GM21717 (cell line): ENCODE measurements around the gene ACVR1C.
"Not testable (repeated sequence)": the region's sequence is repeated elsewhere in the genome, so short reads cannot be mapped to it uniquely, and the experiment has no call there.

Experiments used
- ATAC-seq: cut with Tn5 transposase; IDR thresholded peaks from one replicate; pipeline ENCODE4 v1.9.1; 2021; ENCODE audit warnings: mild to moderate bottlenecking, moderate library complexity; ENCODE audit not compliant: unreplicated experiment

ACVR1C gene

GRCh38 chr2:157587576-157587975, 41.1 kb downstream of the ACVR1C start:
- no peak for ATAC-seq

DNA sequence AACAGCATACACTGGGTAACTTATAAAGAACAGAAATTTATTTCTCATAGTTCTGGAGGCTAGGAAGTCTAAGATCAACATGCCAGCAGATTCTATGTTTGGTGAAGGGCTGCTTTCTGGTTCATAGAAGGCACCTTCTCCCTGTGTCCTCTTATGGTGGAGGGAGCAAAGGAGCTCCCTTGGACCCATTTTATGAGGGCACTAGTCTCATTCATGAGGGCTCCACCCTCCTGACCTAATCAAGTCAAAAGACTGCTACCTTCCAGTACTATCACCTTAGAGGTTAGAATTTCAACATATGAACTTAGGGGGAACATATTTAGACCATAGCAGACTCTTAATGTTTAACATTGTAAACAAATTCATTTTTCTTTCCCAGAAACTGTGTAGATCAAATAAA, 54.5 kb downstream of the ACVR1C start:
- no peak for ATAC-seq

DNA sequence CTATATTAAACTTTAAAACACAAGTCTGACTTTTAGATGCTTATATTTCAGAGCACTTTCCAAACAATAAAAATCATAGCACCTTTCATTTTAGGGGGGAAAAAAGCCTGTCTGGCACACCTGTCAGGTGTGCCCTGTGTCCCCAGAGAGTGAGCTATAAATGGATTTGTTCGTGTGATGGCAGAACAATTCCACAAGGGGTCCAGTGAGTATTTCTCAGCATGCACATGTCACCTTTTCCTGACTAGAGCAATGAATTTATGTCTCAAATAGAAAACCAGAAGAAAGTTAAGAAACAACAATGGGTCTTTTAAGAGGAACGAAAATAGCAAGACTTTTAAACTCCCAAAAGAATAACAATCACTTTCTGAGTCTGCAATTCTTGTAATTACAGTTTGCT, 55.9 kb downstream of the ACVR1C start:
- no peak for ATAC-seq

- not testable (repeated sequence) for ATAC-seq
These were observed 62.0 kb downstream of the ACVR1C start for GRCh38 chr2:157566623-157567022.

DNA sequence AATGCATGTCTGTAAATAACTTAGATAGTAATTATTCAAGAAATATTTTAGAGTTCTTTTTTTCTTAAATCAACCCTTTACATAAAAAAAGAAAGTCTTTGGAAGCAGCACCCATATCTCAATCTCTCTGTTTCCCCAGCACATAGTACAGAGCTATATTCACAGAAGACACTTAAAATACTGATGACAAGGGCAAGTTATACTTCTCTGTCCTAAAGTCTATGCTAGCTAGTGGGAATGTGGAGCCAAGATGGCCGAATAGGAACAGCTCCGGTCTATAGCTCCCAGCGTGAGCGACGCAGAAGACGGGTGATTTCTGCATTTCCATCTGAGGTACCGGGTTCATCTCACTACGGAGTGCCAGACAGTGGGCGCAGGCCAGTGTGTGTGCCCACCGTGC, 62.6 kb downstream of the ACVR1C start:
- ATAC-seq: not testable (repeated sequence)

DNA sequence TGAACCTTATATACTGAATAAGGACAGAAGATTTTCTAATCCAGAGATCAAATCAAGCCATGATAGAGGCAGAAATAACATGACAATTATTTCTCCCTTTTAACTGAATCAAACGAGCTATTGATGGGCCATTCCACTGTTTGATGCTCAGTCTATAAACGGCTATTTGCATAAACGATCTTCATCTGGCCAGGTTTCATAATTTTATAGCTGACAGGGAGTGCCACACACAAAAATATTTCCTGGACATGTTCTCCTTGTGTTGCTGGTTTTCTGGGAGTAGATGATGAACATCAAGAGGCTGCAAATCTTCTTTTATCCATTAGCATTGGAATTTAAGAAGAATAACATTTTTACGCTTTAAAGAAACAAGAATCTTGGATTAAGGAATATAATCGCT, 63.1 kb downstream of the ACVR1C start:
- ATAC-seq: no peak

GRCh38 chr2:157559890-157560289, 68.8 kb downstream of the ACVR1C start:
- no peak for ATAC-seq

DNA sequence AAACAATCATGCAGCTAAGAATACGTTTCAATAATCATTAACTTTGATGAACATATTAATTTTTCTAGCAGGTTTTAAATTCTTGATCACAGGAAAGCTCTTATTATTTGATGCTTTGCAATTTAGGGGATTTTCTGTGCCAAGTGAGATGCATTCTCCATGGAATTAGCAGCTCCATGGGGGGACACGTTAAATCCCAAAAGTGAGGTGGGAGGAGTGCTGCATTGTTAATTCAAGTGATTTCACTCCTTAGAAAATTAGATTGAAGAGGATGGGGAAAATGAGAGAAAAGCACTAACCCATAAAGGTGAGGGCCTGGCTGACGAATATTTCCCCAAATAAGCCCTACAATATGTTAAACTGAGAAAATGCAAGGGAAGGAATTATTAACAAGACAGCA, 69.2 kb downstream of the ACVR1C start:
- ATAC-seq: no peak

- no peak for ATAC-seq
These were observed 69.6 kb downstream of the ACVR1C start for GRCh38 chr2:157559061-157559460.

DNA sequence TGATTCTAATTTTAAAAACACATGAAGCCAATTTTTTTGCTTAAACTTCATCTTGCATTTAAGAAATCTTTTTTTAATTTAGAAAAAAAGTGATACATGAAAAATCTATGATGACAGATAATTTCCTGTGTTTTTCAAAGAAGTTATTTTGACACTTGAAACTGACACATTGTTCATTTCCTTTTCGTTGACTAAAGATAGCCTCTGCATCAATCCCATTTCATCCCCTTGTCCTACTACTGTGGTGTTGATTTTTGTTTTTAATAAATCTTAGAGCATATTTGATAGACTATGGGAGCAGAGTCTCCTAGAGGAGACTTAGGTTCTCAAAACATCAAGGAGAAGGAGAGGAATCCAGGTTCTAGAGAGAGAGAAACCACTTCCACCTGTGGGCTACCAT, 70.9 kb downstream of the ACVR1C start:
- no peak for ATAC-seq

- ATAC-seq: no peak
These were observed 88.6 kb downstream of the ACVR1C start for GRCh38 chr2:157540102-157540501.

- ATAC-seq: no peak
These were observed 90.6 kb downstream of the ACVR1C start for GRCh38 chr2:157538064-157538463.

- no peak for ATAC-seq
These were observed 91.8 kb downstream of the ACVR1C start for GRCh38 chr2:157536815-157537214.

GRCh38 chr2:157528963-157529751, 99.5 kb downstream of the ACVR1C start:
- no peak for ATAC-seq

DNA sequence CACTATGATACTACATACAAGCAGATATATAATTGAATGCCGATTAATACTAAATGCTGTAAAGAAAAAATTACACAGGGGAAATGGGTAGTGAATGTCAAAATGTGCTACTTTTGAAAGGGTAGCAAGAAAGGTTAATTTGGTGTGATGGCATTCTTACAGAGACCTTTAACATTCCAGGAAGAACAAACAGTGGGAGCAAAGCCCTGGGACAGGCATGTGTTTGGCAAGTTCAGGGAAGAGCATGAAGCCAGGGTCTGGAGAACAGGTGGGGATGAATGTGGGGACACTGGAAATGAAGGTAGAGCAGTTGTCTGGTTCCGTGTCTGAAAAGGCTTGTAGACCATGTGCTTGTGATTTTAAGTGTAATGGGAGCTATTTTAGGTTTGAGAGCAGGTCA, 102.6 kb downstream of the ACVR1C start:
- ATAC-seq: no peak

- ATAC-seq: no peak
These were observed 105.1 kb downstream of the ACVR1C start for GRCh38 chr2:157523270-157524247.

DNA sequence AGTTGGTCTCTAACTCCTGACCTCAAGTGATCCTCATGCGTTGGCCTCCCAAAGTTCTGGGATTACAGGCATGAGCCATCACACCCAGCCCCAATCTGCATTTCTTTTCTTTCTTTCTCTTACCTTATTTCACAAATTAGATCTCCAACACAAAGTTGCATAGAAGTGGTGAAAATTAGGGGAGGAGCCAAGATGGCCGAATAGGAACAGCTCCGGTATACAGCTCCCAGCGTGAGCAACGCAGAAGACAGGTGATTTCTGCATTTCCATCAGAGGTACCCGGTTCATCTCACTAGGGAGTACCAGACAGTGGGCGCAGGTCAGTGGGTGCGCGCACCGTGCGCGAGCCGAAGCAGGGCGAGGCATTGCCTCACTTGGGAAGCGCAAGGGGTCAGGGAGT, 113.7 kb downstream of the ACVR1C start:
- not testable (repeated sequence) for ATAC-seq

- ATAC-seq: no peak
These were observed 118.9 kb downstream of the ACVR1C start for GRCh38 chr2:157509744-157510143.

- ATAC-seq: no peak
These were observed 120.0 kb downstream of the ACVR1C start for GRCh38 chr2:157508676-157509075.

DNA sequence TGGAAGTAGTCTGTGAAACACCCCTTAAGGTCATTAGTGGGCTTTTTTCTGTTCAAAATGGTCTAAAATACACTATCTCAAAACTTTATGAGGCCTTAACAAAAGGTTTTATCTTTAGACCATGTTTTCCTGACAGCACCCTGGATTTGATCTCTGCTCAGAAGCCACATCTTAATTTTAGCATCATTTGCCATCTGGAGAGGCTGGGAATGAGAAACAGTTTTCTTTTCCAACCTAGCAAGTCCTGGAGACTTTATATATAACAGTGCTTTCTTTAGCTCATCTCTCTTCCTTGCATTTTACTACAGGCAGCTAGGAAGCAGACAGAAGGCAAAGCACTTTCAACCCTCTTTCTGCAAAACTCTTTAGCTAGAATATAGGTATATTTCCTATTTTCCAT, 122.1 kb downstream of the ACVR1C start:
- no peak for ATAC-seq

- ATAC-seq: no peak
These were observed 124.0 kb downstream of the ACVR1C start for GRCh38 chr2:157504623-157505022.

GRCh38 chr2:157501026-157501425, 127.6 kb downstream of the ACVR1C start:
- ATAC-seq: no peak
